GM12878 (cell line): Measurements from ENCODE around the gene TEX9. TPM values are rescaled to one million over a fixed set of nuclear protein-coding genes. Genes with fewer than 3 reads are reported as not detected.

Experiments
- ATAC-seq: fragments of 200-7000 bp; cut with Tn5 transposase; 3 replicates; pipeline ENCODE4 v1.9.1; 2020; ENCODE audit warnings: mild to moderate bottlenecking, moderate library complexity
- BruUV-seq: library from RNA; stranded (reverse); fragments of 400-500 nt; replicated peaks from 2 replicates; lab custom pipeline; 2021; lab: Mats Ljungman, UMichigan
- CTCF ChIA-PET: fragments of 300-600 bp; sonication (Branson Sonifier 250); formaldehyde crosslinking; extraction: SDS; loops from one replicate; lab custom pipeline; 2021; ENCODE audit warnings: inconsistent platforms; lab: Yijun Ruan, JAX
- POLR2A ChIA-PET: fragments of 350-600 bp; formaldehyde crosslinking; extraction: SDS; loops from one replicate; lab custom pipeline; 2021; ENCODE audit warnings: inconsistent platforms; lab: Charles Lee
- RAD21 ChIA-PET: fragments of 300-600 bp; sonication (Branson Sonifier 250); formaldehyde crosslinking; loops from one replicate; lab custom pipeline; 2023; ENCODE audit warnings: antibody characterized with exemption; ENCODE audit not compliant: unreplicated experiment; lab: Charles Lee
- SMC1A ChIA-PET: fragments of 300-600 bp; sonication (Branson Sonifier 250); formaldehyde crosslinking; loops from one replicate; lab custom pipeline; 2023; ENCODE audit not compliant: unreplicated experiment, uncharacterized antibody; lab: Charles Lee
- DNase-seq: peaks from one replicate; pipeline ENCODE4 v3.0.0-alpha.2; 2011; ENCODE audit warnings: low read depth, low spot score
- FAIRE-seq: peaks from 3 replicates; lab custom pipeline; 2011; peaks lifted over from hg19 to GRCh38; lab: Jason Lieb, UNC
- H2AFZ ChIP-seq: 2 replicates; pipeline ENCODE4 v1.6.0; 2011; ENCODE audit warnings: low read depth, low read length, control low read depth; ENCODE audit not compliant: control insufficient read depth
- H3K27ac ChIP-seq: 2 replicates; pipeline ENCODE4 v1.5.1; 2011; ENCODE audit warnings: control low read depth; ENCODE audit not compliant: control insufficient read depth, insufficient read depth
- H3K27me3 ChIP-seq, 2 experiments: replicated peaks in 1 of 2; 2 replicates each; pipeline versions ENCODE4 v1.6.0 to v1.6.1; 2011; ENCODE audit warnings: low read length in 1 of 2; ENCODE audit not compliant: control insufficient read depth in 2 of 2, insufficient read depth in 2 of 2
- H3K36me3 ChIP-seq, 2 experiments: 2 replicates each; pipeline ENCODE4 v1.5.1; 2011; ENCODE audit warnings: low read length in 1 of 2; ENCODE audit not compliant: control insufficient read depth in 2 of 2, insufficient read depth in 2 of 2
- H3K4me1 ChIP-seq: 2 replicates; pipeline ENCODE4 v1.6.1; 2011; ENCODE audit warnings: mild to moderate bottlenecking, low read length, moderate library complexity, mixed read lengths; ENCODE audit not compliant: control insufficient read depth, insufficient read depth
- H3K4me2 ChIP-seq: 2 replicates; pipeline ENCODE4 v1.6.0; 2011; ENCODE audit warnings: control low read depth; ENCODE audit not compliant: control insufficient read depth, insufficient read depth
- H3K4me3 ChIP-seq: fragments of 200-600 bp; sonication (generic); 2 replicates; pipeline ENCODE4 v1.5.1; 2016
- H3K79me2 ChIP-seq: 2 replicates; pipeline ENCODE4 v1.6.0; 2011; ENCODE audit warnings: low read length; ENCODE audit not compliant: control insufficient read depth, insufficient read depth
- H3K9ac ChIP-seq: 2 replicates; pipeline ENCODE4 v1.8.0; 2011; ENCODE audit warnings: low read length, control low read depth, mixed read lengths; ENCODE audit not compliant: control insufficient read depth, insufficient read depth
- H3K9me3 ChIP-seq: replicated peaks from 3 replicates; pipeline ENCODE4 v1.5.1; 2011; ENCODE audit warnings: mild to moderate bottlenecking, low read length; ENCODE audit not compliant: control insufficient read depth, insufficient read depth
- H4K20me1 ChIP-seq: 2 replicates; pipeline ENCODE4 v1.6.0; 2011; ENCODE audit not compliant: control insufficient read depth, insufficient read depth
- CEBPB ChIP-seq, 2 experiments: fragments of 150-350 bp in 1 of 2; IDR thresholded peaks; 2 replicates each; pipeline ENCODE4 v1.6.1; 2012 to 2014; ENCODE audit warnings: low read depth in 2 of 2, low read length in 2 of 2, borderline replicate concordance in 1 of 2, inconsistent platforms in 1 of 2
- E2F8 ChIP-seq: fragments of 450-650 bp; IDR thresholded peaks from 2 replicates; pipeline ENCODE4 v1.6.1; 2018; ENCODE audit warnings: mild to moderate bottlenecking, low read depth, moderate library complexity; ENCODE audit not compliant: partially characterized antibody
- ELK1 ChIP-seq: IDR thresholded peaks from 2 replicates; pipeline ENCODE4 v1.6.1; 2012; ENCODE audit warnings: low read depth, low read length, improper control_type of control experiment
- GATAD2B ChIP-seq: fragments of 450-650 bp; conservative IDR thresholded peaks from 2 replicates; pipeline ENCODE4 v1.6.1; 2017; ENCODE audit warnings: low read depth, mild to moderate bottlenecking, moderate library complexity
- HDAC2 ChIP-seq: fragments of 200-600 bp; sonication (generic); IDR thresholded peaks from 2 replicates; pipeline ENCODE4 v1.6.1; 2017
- NFYA ChIP-seq: IDR thresholded peaks from 2 replicates; pipeline ENCODE4 v1.6.1; 2011; ENCODE audit warnings: low read depth, mild to moderate bottlenecking, low read length, improper control_type of control experiment, borderline replicate concordance
- RELA ChIP-seq: fragments of 450-650 bp; IDR thresholded peaks from 2 replicates; pipeline ENCODE4 v1.8.0; 2014; ENCODE audit warnings: borderline replicate concordance; ENCODE audit not compliant: partially characterized antibody
- WGBS: methylation state at CpG from one replicate; pipeline ENCODE4 v1.1.6; 2016; ENCODE audit warnings: low lambda C conversion rate; ENCODE audit not compliant: insufficient replicate concordance, insufficient coverage; ENCODE audit errors: missing lambda C conversion rate; 5-methylcytosine and 5-hydroxymethylcytosine counted together
- in situ Hi-C: fragments of 300-500 bp; cut with MboI; formaldehyde crosslinking; loops from 9 replicates; pipeline ENCODE4 v1.14.3; 2018; ENCODE audit warnings: mixed read lengths
- intact Hi-C: fragments of 100-400 bp; cut with micrococcal nuclease; formaldehyde crosslinking; loops from one replicate; pipeline ENCODE4 v1.14.2; 2022; ENCODE audit not compliant: unreplicated experiment
- polyA plus RNA-seq, 11 experiments: library from polyadenylated mRNA; depleted of rRNA in 4 of 11; unstranded in 6 of 11; stranded (reverse) in 5 of 11; fragments of >200 nt; fragmentation: Nextera tagmentation in 4 of 11; fragmentation: Illumina TruSeq in 1 of 11; extraction: Ambion mirVana in 4 of 11; extraction: Trizol in 1 of 11; gene quantifications; 1 replicate in 1 of 11; 2 replicates in 10 of 11; pipeline versions ENCODE4 v1.2.1 to v1.2.3, GENCODE V29; 2011 to 2016; ENCODE audit warnings: inconsistent platforms in 2 of 11, missing spikeins in 2 of 11, low read depth in 1 of 11
- total RNA-seq, 4 experiments: library from RNA; depleted of rRNA in 3 of 4; stranded (reverse); fragments of >200 nt in 3 of 4; fragmentation: Illumina TruSeq in 1 of 4; extraction: Trizol in 1 of 4; gene quantifications; 2 replicates each; pipeline versions ENCODE4 v1.2.1 to v1.2.3, GENCODE V29; 2013 to 2021

TEX9 gene
- total and polyA plus RNA-seq, 10 of the 15 experiments (the other 5 are each of a cell fraction or from before 2014, with no cell fraction given) = 9.0 to 155 (median 70.0) TPM

- no peak for TF ChIP-seq E2F8
- TF ChIP-seq RELA = no peak
- no peak for TF ChIP-seq NFYA
- no peak for TF ChIP-seq CEBPB (IDR thresholded peaks at IDR 0.05; ENCODE audit: borderline replicate concordance in 1 of 2, low read depth in 2 of 2, low read length in 2 of 2)
Observed at GRCh38 chr15:56425276-56425675, 60.0 kb downstream of the TEX9 start (continued).

- H3K4me3 ChIP-seq = no peak overlapping the region
- POLR2A ChIA-PET = no interaction called here
- no peak overlapping the region for H3K9ac ChIP-seq
- no peaks in the 10 kb centered on the region for H3K27me3 ChIP-seq
- WGBS = 100% methylated on average over 1 of the region's 1 CpG
- intact Hi-C loops = loop anchor here (5.0 kb wide), 1 partner anchor 54 kb away; no protein-coding TSS in a partner anchor
- no peaks in the 10 kb centered on the region; the same call in 1 of the 3 replicates for H3K9me3 ChIP-seq
- ATAC-seq (no peak), FAIRE-seq (no peak), DNase-seq (no peak)
- H2AFZ ChIP-seq = no peak overlapping the region
- SMC1A ChIA-PET = interaction anchor here (0.8 to 5.1 kb wide), 2 partner anchors 11 to 178 kb away, joined by 3 to 29 read pairs; no protein-coding TSS in a partner anchor
- H4K20me1 ChIP-seq = no peaks in the 10 kb centered on the region
- RAD21 ChIA-PET = interaction anchor here (1.5 kb wide), 1 partner anchor 176 kb away, joined by 15 read pairs; no protein-coding TSS in a partner anchor
- in situ Hi-C loops = loop anchor here (25.0 kb wide), 1 partner anchor 764 kb away; no protein-coding TSS in a partner anchor
- H3K79me2 ChIP-seq = no peaks in the 10 kb centered on the region
- no peaks in the 10 kb centered on the region for H3K4me1 ChIP-seq
- H3K36me3 ChIP-seq = peaks cover 0 to 8% of the 10 kb centered on the region in 2 experiments; a peak in 1 of 4 replicates
- H3K27ac ChIP-seq = no peak overlapping the region
- CTCF ChIA-PET = interaction anchor here (0.6 to 6.8 kb wide), 4 partner anchors 176 to 1310 kb away, joined by 3 to 123 read pairs (median 4); no protein-coding TSS in a partner anchor
- H3K4me2 ChIP-seq = no peak overlapping the region
- TF ChIP-seq NFYA = no peak
- no peak for TF ChIP-seq ELK1
- no peak for TF ChIP-seq GATAD2B
- TF ChIP-seq HDAC2 = no peak
- BruUV-seq = no TSS peak
Observed at GRCh38 chr15:56425976-56426375, 60.8 kb downstream of the TEX9 start.
